WI38 (cell line): ENCODE data around the gene FBXO36.

Source experiments
- H3K4me3 ChIP-seq: 2 replicates; pipeline ENCODE4 v1.5.1; 2011; ENCODE audit warnings: low read depth, mild to moderate bottlenecking, control low read depth, low read length
- CTCF ChIP-seq: IDR thresholded peaks from 2 replicates; pipeline ENCODE4 v1.5.1; 2012; ENCODE audit warnings: low read depth, mild to moderate bottlenecking, control low read depth, low read length

FBXO36 gene

GRCh38 chr2:229971298-229971790 is 49.0 kb downstream of the FBXO36 start:
- no peak for TF ChIP-seq CTCF
- no peak overlapping the region for H3K4me3 ChIP-seq

- H3K4me3 ChIP-seq = no peak overlapping the region
- TF ChIP-seq CTCF = no peak
These were observed 52.0 kb downstream of the FBXO36 start for GRCh38 chr2:229974266-229974665.

DNA sequence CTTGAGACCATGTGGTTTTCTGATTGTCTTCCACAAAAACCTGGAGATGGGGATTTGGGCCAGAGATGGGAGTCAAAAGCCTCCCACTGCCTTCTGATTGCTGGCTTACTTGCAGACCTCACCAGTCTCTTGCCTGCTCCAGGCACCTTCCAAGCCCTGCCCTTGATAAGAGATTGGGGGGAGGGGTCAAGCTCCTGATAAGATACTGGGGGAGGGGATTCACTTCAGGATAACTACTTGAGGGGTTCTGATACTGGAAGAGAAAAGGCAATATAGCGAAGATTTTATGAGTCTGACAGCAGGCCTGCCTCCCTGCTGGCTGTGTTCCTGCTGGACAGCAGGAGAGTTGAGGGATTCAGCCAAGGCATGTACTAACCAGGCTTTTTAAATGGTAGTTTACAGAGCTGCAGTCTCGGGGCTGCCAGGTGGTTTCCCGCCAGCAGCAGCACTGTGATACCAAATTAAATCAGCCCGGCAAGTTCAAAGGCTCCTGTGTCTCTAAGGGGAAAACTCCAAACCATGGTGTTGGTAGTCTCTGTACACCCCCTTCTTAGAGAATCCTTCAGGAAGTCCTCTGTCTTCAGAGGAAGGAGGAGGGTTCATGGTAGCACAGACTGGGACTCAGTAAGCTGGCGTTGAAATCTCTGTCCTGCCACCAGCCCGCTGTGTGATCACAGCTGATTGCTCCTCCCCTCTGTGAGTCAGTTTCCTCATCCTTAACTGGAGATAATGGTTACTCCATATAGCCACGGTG is 58.3 kb downstream of the FBXO36 start:
- no peak for TF ChIP-seq CTCF
- H3K4me3 ChIP-seq = peak overlapping the region; percentile 35

DNA sequence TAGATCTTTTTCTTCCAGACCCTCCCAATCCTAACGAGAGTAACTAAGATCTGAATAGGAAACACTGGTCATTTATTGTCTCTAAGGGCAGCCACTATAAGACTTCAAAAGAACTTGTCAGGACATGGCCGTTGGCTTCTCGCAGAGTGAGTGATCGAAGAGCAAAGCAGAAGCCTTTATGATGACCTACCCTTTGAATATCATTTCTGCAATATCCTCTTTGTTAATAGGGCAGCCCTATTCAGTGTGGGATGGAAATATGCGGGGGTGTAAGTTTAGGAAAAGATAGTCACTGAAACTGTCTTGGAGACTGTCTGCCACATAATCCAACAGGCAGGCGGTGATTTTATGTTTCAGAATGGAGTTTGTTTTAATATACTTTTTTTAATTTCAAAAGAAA is 70.9 kb downstream of the FBXO36 start:
- no peak for TF ChIP-seq CTCF
- no peak overlapping the region for H3K4me3 ChIP-seq

DNA sequence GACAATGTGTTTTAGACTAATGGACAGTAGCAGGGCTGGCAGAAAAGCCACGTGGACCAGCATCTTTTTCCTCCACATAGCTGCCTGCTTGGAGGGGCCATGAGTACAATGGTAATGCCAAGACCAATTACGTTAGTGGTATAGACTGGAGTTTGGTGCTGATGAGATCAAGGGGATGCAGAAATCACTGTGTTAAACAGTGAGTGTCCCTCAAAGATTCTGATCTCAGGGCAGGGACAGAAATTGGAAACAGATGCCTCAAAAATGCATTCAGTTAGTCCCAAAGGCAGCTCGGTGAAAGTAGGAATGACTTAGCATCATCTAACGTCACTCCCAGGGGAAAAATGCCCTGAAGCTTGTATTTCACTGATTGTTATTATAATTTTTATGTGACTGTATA is 74.0 kb downstream of the FBXO36 start:
- no peak for TF ChIP-seq CTCF

DNA sequence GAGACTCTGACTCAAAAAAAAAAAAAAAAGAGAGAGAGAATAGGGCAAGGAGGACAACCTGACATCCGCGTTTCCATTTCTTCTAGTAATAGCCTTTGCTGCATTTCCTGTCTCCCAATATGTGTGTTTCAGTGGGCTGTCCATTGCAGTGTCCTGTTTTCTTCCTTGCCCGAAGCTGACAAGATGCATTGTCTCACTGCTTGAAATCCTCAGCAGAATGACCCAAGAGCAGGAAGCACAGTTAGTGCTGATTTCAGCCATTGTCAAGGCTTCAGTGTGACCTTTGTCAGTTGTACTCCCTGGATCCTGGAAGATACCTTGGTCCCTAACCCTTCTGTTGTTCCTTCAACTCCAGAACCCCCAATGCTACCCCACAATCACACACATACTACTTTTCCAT is 75.3 kb downstream of the FBXO36 start:
- TF ChIP-seq CTCF = no peak
- no peak overlapping the region for H3K4me3 ChIP-seq

More for the DNA sequence above, 74.0 kb downstream of the FBXO36 start:
- no peak overlapping the region for H3K4me3 ChIP-seq

GRCh38 chr2:230000118-230000841 is 78.0 kb downstream of the FBXO36 start:
- no peak for TF ChIP-seq CTCF
- no peak overlapping the region for H3K4me3 ChIP-seq
